ENCODE measurements around the gene STK32A. TPM values are rescaled to one million over a fixed set of nuclear protein-coding genes. Genes with fewer than 3 reads are reported as not detected.

Gene STK32A
- total and polyA plus RNA-seq, 11 donors: 0.15 to 1.4 (median 0.30) TPM

DNA sequence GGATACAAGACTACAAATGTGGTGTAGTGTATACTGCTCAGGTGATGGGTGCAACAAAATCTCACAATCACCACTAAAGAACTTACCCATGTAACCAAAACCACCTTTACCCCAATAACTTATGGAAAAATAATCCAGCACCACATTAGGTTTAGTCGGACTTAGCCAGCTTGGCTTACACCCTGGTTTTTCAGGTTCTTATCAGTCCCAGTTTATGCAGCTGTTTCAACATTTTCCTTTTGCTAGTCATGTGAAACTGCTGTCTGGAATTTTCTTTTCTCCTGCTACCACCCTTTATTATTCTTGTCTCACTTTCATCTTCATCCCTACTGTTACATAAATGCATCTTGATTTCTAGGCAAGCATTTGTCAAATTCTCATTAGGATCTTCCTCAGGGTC, 51.5 kb downstream of the STK32A start:
- DNase-seq (no peak), ATAC-seq (no peak)
- peaks cover 0 to 12% (median 0%) of the 10 kb centered on the region in 12 donors for H3K4me1 ChIP-seq
- TF ChIP-seq, protein P1, sequence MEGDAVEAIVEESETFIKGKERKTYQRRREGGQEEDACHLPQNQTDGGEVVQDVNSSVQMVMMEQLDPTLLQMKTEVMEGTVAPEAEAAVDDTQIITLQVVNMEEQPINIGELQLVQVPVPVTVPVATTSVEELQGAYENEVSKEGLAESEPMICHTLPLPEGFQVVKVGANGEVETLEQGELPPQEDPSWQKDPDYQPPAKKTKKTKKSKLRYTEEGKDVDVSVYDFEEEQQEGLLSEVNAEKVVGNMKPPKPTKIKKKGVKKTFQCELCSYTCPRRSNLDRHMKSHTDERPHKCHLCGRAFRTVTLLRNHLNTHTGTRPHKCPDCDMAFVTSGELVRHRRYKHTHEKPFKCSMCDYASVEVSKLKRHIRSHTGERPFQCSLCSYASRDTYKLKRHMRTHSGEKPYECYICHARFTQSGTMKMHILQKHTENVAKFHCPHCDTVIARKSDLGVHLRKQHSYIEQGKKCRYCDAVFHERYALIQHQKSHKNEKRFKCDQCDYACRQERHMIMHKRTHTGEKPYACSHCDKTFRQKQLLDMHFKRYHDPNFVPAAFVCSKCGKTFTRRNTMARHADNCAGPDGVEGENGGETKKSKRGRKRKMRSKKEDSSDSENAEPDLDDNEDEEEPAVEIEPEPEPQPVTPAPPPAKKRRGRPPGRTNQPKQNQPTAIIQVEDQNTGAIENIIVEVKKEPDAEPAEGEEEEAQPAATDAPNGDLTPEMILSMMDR (IDR thresholded peaks at IDR 0.05): no peak
- no peak for TF ChIP-seq POLR2A (IDR thresholded peaks at IDR 0.05)
- intact Hi-C loops (cut with DNase I): no loop called here
- H3K4me3 ChIP-seq: no peak overlapping the region
- H3K9me3 ChIP-seq: peaks cover 0 to 8% (median 0%) of the 10 kb centered on the region in 12 donors
- H3K36me3 ChIP-seq: no peaks in the 10 kb centered on the region
- no peak overlapping the region for H3K27ac ChIP-seq
- WGBS, 4 donors: 60 to 77% (median 71%) methylated on average over 1 of the region's 1 CpG
- H3K27me3 ChIP-seq: no peaks in the 10 kb centered on the region

DNA sequence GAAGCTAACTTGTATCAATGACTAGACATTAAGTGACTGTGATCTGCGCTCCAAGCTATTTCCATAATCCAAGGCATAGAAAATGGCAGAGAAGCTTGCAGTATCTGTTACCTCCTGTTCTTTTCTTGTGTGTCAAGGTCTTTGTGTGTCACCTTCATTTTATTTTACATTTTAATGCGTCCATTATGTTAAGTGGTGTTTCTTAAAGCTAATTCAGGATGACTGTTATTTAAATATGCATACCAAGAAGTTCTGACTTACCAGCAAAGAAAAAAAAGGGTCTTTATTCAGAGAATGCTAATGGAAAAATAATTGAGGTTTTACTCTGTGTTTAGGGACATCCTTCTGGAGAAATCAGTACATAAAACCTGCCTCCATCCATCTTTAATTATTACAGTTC, 52.3 kb downstream of the STK32A start:
- TF ChIP-seq, protein P1 (IDR thresholded peaks at IDR 0.05): no peak
- no peak for TF ChIP-seq POLR2A (IDR thresholded peaks at IDR 0.05)
- Histone ChIP-seq H3K4me3 (no peak overlapping the region), H3K27ac (no peak overlapping the region), H3K9me3 (peaks cover 0 to 8% (median 0%) of the 10 kb centered on the region in 12 donors), H3K4me1 (peaks cover 0 to 12% (median 0%) of the 10 kb centered on the region in 12 donors), H3K27me3 (no peaks in the 10 kb centered on the region), H3K36me3 (no peaks in the 10 kb centered on the region)
- intact Hi-C loops (cut with DNase I): no loop called here
- ATAC-seq (no peak), DNase-seq (no peak)
- 70 to 81% (median 76%) methylated on average over 2 of the region's 2 CpGs for WGBS, 4 donors

DNA sequence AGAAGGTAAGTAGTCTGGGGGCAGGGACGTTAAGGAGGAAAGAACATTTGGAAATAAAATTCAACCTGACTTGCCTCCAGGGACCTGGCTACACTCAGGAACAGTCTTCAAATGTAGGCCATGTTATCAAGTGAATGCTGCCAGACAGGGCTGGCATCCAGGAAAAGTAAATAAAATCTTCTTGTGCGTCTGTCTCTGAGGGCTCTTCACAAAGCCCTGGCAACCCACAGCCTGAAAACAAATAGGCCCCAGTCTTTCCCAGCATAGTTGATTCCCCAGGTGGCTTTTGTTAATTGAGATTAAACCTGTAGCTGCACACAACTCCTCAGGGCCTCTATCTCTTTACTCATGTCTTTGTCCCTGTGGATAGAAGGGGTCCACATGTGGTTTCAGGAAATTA, 55.4 kb downstream of the STK32A start:
- peak; percentile 91 to 99 (median 98) for ATAC-seq
- TF ChIP-seq, protein P1 (IDR thresholded peaks at IDR 0.05): no peak
- TF ChIP-seq POLR2A (IDR thresholded peaks at IDR 0.05): no peak
- peaks cover 0 to 8% (median 0%) of the 10 kb centered on the region in 12 donors for H3K9me3 ChIP-seq
- no peak overlapping the region for H3K4me3 ChIP-seq
- H3K36me3 ChIP-seq: no peaks in the 10 kb centered on the region
- intact Hi-C loops (cut with DNase I): no loop called here
- peak overlapping the region in 3 of 12 donors; percentile 30 to 50 (median 38) for H3K27ac ChIP-seq
- H3K4me1 ChIP-seq: peaks cover 0 to 12% (median 0%) of the 10 kb centered on the region in 12 donors
- 30 to 51% (median 34%) methylated on average over 2 of the region's 2 CpGs for WGBS, 4 donors
- no peaks in the 10 kb centered on the region for H3K27me3 ChIP-seq
- DNase-seq: peak in 3 of 5 donors; percentile 14 to 68 (median 61)

DNA sequence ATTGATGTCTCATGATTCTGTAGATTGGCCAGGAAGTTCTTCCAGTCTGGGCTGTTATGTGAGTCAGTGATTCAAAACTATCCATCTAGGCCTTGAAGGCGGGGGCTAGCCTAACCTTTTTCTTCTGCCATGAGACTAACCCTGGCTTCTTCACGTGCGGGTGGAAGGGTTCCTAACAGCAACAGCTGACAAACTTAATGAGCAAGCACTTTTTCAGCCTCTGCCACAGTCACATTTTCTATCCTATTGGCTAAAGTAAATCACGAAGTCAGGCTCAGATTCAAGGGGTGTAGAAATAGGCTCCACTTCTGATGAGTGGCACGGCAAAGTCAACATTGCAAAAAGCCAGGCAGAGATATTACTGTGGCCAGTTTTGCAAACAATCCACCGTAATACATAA, 68.4 kb downstream of the STK32A start:
- Histone ChIP-seq H3K9me3 (no peaks in the 10 kb centered on the region), H3K4me1 (no peaks in the 10 kb centered on the region), H3K27ac (no peak overlapping the region), H3K4me3 (no peak overlapping the region), H3K36me3 (no peaks in the 10 kb centered on the region), H3K27me3 (no peaks in the 10 kb centered on the region)
- intact Hi-C loops (cut with DNase I): no loop called here
- TF ChIP-seq, protein P1 (IDR thresholded peaks at IDR 0.05): no peak
- no peak for TF ChIP-seq POLR2A (IDR thresholded peaks at IDR 0.05)
- ATAC-seq: no peak
- DNase-seq: no peak
- WGBS, 4 donors: 78 to 84% (median 83%) methylated on average over 6 of the region's 6 CpGs

All from heart left ventricle (tissue), 16 donors.